GM19467 (cell line): ENCODE results near the gene CRIM1.

Experiments used
- ATAC-seq: cut with Tn5 transposase; IDR thresholded peaks from one replicate; pipeline ENCODE4 v1.9.1; 2021; ENCODE audit warnings: mild to moderate bottlenecking, moderate library complexity; ENCODE audit not compliant: unreplicated experiment

The CRIM1 gene

DNA sequence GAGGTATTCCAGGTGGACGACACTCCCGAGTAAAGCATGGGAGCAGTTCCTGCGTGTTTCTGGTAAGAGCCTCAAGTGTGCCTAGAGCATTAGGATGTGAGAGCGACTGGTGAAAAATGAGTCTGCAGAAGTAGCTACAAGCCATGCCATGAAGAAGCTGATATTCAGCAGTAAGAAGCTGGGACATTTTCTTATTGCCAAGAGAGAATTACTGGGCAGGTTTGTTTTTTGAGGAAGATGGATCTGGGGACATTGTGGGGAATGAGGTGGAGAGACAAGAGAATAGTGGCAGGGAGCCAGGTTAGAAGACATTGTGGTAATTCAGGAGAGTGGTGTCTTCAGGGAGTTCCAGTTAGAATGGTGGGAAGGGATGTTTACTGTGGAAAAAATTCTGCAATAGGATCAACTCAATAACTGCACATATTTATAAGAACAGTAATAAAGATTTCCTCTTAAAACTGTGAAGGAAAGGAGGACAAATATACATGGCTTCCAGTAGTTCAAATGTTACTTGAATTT lies 38.2 kb downstream of the CRIM1 start:
- ATAC-seq, result no peak

DNA sequence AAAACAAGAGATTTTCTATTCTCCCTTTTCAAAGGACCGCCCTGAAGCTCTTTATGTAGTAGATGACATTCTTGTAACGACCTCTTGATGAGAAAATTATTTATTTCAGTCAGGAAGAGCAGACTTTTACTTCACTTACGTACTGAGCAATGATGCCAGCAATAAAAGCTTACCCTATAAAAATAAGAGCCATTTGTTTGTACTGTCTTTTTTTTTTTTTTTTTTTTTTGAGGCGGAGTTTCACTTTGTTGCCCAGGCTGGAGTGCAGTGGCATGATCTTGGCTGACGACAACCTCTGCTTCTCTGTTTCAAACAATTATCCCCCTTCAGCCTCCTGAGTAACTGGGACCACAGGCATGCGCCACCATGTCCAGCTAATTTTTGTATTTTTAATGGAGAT lies 39.2 kb downstream of the CRIM1 start:
- ATAC-seq, result no peak

- no peak for ATAC-seq
Measured at GRCh38 chr2:36395866-36396265, 40.3 kb downstream of the CRIM1 start.

DNA sequence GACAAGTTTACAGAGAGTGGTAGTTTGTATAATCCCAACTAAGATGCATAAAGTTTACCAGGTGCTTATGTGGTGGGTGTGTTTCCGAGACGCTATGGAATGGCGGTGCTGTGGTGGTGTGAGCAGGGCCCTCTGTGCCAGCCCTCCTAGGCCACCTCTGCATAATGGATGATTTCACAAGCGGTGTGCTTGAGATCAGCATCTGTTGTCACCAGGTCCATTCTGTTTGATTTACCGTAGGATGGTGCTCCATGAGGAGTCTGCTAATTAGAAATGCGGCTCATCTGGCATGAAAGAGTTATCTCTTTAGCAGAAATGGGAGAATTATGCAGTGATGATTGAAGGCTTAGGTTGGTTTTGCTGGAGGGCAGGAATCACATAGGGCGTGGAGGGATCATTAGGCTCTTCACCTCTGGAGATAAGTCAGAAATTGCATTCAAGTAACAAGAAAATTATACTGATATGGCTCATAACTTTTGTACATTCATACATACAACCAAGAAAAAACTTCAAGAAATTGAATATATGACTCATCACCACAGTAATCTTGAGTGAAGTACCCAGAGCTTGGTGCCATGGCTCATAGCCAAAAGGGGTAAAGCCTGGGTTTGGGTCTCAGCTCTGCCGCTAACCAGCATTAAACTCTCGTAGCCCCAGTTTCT lies 41.4 kb downstream of the CRIM1 start:
- no peak for ATAC-seq

- no peak for ATAC-seq
Measured at GRCh38 chr2:36397728-36398413, 42.3 kb downstream of the CRIM1 start.

DNA sequence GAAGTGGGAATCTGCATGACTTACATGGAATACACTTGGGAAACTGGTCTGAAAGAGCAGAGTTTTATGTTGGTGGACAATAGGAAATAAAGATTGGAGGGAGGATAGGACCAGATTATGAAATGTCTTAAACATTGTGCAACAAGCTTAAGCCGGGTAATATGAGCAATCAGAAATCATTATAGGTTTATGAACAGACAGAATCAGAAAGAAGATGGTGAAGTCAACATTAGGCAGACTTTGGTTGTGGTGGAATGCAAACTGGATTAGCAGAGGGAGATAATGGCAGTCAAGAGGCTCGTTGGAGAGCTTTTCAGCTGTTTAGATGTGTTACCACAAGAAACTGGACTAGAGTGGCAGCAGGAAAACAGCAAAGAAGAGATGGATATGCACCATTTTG lies 43.5 kb downstream of the CRIM1 start:
- no peak for ATAC-seq

GRCh38 chr2:36403675-36404230 lies 48.2 kb downstream of the CRIM1 start:
- ATAC-seq, result peak; percentile 45

DNA sequence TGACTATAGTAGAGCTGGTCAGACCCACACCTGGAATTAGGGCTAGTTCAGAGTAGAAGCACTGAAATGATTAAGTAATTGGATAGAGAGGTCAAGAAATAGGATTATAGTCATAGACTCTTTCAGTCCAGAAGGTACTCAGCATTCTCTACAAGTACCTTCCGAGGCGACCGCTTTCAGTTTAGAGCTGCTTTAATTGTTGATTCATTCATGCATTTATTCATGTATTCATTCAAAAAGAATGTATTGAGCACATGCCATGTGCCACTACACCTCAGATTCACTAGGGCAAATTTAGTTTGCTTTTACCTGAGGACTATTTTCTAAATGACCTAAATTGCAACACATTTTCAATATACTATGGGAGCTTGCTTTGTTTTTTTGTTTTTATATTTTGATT lies 48.7 kb downstream of the CRIM1 start:
- ATAC-seq, result peak; percentile 25

GRCh38 chr2:36404754-36405153 lies 49.2 kb downstream of the CRIM1 start:
- ATAC-seq, result peak; percentile 44

GRCh38 chr2:36405183-36405582 lies 49.6 kb downstream of the CRIM1 start:
- no peak for ATAC-seq

DNA sequence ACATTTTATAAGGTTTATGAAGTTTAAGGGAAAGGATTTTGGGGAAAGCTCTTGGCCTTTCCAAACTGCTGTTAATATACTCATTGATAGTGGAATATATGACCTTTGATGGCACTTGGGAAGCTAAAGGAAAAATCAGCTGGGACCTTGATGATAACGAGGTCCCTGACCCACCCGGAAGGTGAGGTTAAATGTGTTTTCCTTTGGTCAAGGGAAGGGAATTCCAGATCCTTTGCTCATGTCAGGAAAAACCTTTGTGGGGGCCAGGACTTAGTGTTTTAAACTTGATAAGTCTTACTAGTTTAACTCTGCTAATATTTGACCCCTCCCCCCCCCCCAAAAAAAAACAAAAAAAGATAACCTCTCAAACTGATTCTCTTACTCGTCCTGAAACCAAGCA lies 50.7 kb downstream of the CRIM1 start:
- no peak for ATAC-seq

DNA sequence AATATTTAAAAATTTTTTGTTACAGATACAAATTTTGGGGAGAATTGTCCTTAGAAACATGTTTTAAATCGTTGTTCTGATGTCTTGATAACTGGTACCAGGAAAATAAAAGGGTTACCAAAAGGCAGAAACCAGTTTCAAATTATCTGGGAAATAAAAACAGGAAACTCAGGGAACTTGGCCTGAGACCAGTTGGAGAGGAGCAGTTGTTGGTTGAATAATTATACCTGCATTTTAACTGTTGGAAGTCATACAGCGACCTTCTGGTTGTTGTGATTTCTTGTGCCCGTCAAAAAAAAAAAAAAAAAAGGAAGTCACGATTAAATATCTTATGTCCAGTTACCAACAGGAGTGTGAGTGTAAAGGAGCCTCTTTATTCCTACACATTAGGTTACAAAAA lies 51.8 kb downstream of the CRIM1 start:
- ATAC-seq, result no peak

GRCh38 chr2:36408198-36408703 lies 52.7 kb downstream of the CRIM1 start:
- no peak for ATAC-seq

- no peak for ATAC-seq
Measured at GRCh38 chr2:36409335-36409734, 53.8 kb downstream of the CRIM1 start.

GRCh38 chr2:36409935-36410334 lies 54.4 kb downstream of the CRIM1 start:
- ATAC-seq, result no peak

DNA sequence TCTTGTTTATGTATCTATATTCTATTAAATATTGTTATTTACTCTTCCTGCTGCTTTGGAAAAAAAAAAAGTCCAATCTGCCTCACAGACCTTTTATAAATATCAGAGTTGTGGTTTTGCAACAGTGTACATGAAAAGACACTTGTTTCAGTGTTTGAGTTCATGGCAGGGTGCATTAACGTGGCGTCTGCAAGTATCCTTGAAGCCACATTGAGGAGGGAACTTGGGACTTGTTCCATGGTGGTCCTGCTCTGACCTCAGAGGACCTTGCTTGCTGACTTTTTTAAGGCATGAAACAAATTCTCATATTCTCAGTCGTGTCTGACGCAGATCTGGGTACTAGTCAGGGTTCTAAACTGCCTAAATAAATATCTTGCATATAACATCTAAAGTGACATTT lies 55.1 kb downstream of the CRIM1 start:
- no peak for ATAC-seq

- ATAC-seq, result no peak
Measured at GRCh38 chr2:36411962-36412444, 56.4 kb downstream of the CRIM1 start.

DNA sequence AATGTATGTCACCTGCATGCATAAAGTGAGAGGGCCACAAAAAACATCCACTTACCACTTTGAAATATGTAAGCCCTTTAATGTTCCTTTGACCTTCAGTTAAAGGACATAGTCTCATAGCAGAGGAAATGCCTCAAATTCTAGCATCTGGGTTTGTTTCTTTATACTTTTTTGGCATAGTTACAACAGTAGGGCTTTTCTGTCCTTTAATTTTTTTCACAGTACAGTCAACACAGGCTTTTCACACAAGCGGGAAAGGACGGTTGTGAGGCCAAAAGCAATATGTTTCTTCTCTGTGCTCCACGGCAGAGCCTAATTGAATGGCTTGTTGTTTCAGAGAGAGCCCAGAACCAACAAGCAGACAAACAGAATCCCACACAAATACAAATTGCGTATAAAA lies 57.6 kb downstream of the CRIM1 start:
- ATAC-seq, result no peak

DNA sequence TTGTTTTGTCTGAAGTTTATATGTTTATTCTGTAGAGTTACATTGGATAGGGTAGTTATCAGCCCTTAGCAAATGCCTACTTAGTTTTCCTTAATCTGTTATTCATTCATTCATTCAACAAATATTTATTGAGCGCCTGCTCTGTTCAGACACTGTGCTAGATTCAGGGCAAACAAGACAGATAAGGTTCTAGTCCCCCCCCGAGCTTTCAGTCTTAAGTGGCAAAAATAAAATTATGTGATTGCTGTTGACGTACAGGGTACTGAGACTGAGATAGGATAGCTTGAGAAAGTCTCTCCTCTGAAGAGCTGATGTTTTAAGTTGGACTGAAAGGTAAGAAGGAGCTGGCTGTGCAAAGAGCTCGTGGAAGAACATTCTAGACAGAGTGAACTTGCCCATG lies 58.7 kb downstream of the CRIM1 start:
- no peak for ATAC-seq

GRCh38 chr2:36415381-36416022 lies 59.9 kb downstream of the CRIM1 start:
- ATAC-seq, result no peak

DNA sequence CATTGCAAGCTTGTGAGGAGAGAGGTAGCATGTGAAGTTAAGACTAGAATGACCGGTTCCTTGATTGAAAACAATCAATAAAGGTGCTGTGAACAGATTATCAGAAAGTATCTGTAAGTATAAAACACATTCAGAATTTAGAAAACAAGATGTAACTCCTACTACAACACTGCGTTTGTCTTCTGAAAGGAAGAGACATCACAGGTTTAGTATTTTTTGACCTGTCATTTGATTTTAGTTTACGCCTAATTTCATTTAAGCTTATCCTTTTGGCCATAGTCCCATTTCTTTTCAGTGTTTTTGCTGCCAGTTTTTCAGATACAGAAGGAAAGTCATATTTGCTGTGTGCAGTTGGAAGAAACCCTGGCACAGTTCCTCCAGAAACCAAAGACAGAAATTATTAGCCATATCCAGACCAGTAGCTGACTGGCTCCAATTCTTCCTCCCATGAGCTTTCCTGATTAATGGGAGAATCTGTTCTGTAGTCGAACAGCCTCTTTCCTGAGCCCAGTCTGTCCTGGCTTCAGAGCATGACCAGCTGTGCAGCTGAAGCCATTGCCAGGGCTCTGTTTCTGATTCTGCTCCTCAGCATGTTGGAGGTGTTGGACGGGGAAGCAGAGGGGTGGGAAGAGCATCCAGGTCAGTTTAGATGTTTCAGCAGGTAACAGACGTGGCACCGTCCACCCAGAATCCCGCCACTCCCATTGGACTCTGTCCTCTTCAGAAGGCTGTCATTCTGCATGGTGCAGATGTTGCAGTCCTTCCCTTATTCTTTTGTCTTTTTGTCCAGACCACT lies 61.0 kb downstream of the CRIM1 start:
- no peak for ATAC-seq
